Measurements from ENCODE around the gene SCN4A.

GRCh38 chr17:63973930-63974593 is 1.3 kb upstream of the SCN4A start:
- TF ChIP-seq, protein P1, sequence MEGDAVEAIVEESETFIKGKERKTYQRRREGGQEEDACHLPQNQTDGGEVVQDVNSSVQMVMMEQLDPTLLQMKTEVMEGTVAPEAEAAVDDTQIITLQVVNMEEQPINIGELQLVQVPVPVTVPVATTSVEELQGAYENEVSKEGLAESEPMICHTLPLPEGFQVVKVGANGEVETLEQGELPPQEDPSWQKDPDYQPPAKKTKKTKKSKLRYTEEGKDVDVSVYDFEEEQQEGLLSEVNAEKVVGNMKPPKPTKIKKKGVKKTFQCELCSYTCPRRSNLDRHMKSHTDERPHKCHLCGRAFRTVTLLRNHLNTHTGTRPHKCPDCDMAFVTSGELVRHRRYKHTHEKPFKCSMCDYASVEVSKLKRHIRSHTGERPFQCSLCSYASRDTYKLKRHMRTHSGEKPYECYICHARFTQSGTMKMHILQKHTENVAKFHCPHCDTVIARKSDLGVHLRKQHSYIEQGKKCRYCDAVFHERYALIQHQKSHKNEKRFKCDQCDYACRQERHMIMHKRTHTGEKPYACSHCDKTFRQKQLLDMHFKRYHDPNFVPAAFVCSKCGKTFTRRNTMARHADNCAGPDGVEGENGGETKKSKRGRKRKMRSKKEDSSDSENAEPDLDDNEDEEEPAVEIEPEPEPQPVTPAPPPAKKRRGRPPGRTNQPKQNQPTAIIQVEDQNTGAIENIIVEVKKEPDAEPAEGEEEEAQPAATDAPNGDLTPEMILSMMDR (IDR thresholded peaks at IDR 0.05): no peak
- no peak for TF ChIP-seq POLR2AphosphoS5 (IDR thresholded peaks at IDR 0.05)
- no peak for TF ChIP-seq POLR2A (IDR thresholded peaks at IDR 0.05)

Measured in breast epithelium (tissue), 3 donors.